ES-I3 (cell line): ENCODE measurements around the gene POMT1.
"Not testable (repeated sequence)": the region's sequence is repeated elsewhere in the genome, so short reads cannot be mapped to it uniquely, and the experiment has no call there.

ENCODE experiments used
- H3K36me3 ChIP-seq: 2 replicates; pipeline ENCODE4 v1.6.1; 2013; ENCODE audit warnings: mild to moderate bottlenecking, low read length, control low read depth, moderate library complexity; ENCODE audit not compliant: insufficient read depth
- H3K4me1 ChIP-seq: 2 replicates; pipeline ENCODE4 v1.6.1; 2013; ENCODE audit warnings: mild to moderate bottlenecking, control low read depth, low read length; ENCODE audit not compliant: insufficient read depth
- H3K9ac ChIP-seq: 2 replicates; pipeline ENCODE4 v1.6.1; 2013; ENCODE audit warnings: low read depth, mild to moderate bottlenecking, low read length, moderate library complexity
- H3K9me3 ChIP-seq: 2 replicates; pipeline ENCODE4 v1.6.1; 2013; ENCODE audit warnings: mild to moderate bottlenecking, low read length, moderate library complexity; ENCODE audit not compliant: control insufficient read depth, insufficient read depth

POMT1 gene

GRCh38 chr9:131537946-131538345 is 35.2 kb downstream of the POMT1 start:
- no peaks in the 10 kb centered on the region; the same call in 1 of the 2 replicates for H3K9me3 ChIP-seq
- no peak overlapping the region for H3K9ac ChIP-seq
- H3K36me3 ChIP-seq = no peaks in the 10 kb centered on the region
- H3K4me1 ChIP-seq = no peaks in the 10 kb centered on the region

DNA sequence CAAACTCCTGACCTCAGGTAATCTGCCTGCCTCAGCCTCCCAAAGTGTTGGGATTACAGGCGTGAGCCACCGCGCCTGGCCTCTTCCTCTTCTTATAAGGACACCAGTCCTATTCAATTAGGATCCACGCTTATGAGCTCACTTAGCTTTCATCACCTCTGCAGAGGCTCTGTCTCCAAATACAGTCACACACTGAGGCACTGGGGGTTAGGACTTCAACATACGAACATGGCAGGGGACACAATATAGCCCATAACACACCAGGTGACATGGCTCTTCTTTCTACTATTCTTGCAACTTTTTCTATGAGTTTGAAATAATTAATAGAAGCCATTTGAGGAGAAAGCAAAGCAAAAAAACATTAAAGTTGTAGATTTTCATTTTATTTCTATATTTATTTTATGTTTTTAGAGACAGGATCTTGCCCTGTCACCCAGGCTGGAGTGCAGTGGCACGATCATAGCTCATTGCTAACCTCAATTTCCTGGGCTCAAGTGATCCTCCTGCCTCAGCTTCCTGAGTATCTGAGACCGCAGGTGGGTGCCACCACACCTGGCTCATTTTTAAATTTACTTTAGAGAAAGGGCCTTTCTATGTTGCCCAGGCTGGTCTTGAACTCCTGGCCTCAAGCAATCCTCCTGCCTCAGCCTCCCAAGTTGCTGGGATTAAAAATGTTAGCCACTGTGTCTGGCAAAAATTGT is 36.7 kb downstream of the POMT1 start:
- no peak overlapping the region for H3K9ac ChIP-seq
- H3K9me3 ChIP-seq = peaks cover 12% of the 10 kb centered on the region
- no peaks in the 10 kb centered on the region for H3K4me1 ChIP-seq
- no peaks in the 10 kb centered on the region for H3K36me3 ChIP-seq

DNA sequence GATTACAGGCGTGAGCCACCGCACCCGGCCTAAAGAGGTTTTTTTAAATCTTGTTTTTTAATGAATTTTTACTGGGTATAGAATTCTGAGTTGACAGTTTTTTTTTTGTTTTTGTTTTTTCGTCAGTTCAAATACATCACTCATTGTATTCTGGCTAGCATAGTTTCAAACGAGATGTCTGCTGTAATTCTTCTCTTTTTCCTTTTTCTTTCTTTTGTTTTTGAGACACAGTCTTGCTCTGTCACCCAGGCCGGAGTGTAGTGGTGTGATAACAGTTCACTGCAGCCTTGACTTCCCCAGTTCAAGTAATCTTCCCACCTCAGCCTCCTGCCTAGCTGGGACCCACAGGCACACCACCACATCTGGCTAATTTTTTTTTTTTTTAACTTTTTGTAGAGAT is 40.4 kb downstream of the POMT1 start:
- H3K9ac ChIP-seq = no peak overlapping the region
- H3K36me3 ChIP-seq = no peaks in the 10 kb centered on the region
- H3K4me1 ChIP-seq = no peaks in the 10 kb centered on the region
- peaks cover 12% of the 10 kb centered on the region for H3K9me3 ChIP-seq

GRCh38 chr9:131545003-131545785 is 42.5 kb downstream of the POMT1 start, which contains the start of gene PRRT1B:
PRRT1B (plus strand) TSS chr9:131545523; CDS start chr9:131545616, 93 bp downstream.
- peak within 1 kb of the TSS; percentile 44; the same call in 1 of the 2 replicates for H3K9ac ChIP-seq
- H3K9me3 ChIP-seq = peaks cover 12% of the 10 kb centered on the region
- H3K36me3 ChIP-seq = no peaks in the 10 kb centered on the region
- H3K4me1 ChIP-seq = no peaks in the 10 kb centered on the region

DNA sequence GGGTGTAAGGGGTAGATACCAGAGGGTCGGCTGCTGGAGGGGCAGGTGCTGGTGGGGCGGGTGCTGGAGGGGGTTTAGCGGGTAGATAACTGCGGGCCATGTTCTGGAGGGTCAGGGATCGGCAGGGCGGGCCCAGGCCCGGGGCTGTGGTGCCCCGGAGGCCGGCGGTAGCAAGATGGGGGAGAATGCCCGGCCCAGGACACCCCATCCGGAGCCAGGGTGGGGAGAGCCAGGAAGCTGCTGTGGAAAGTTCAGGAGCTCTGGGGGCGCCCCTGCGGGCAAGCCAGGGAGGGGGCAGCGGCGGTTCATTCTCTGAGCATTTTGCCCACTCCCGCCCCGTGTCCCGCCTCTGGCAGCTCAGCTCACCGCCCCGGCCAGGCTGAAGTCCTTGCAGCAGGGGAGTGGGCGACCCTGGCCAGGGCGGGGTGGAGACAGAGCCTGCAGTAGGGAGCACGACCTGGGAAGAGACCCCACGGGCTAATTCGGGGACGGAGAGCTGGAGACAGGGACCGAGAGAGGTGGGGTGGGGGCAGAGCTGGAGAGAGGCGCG is 43.1 kb downstream of the POMT1 start:
- Histone ChIP-seq H3K9me3 (peaks cover 12% of the 10 kb centered on the region), H3K36me3 (no peaks in the 10 kb centered on the region), H3K9ac (peak overlapping the region; percentile 44; the same call in 1 of the 2 replicates), H3K4me1 (no peaks in the 10 kb centered on the region)

- H3K9me3 ChIP-seq = peaks cover 12% of the 10 kb centered on the region
- H3K9ac ChIP-seq = peak overlapping the region; percentile 44; the same call in 1 of the 2 replicates
- no peaks in the 10 kb centered on the region for H3K4me1 ChIP-seq
- H3K36me3 ChIP-seq = no peaks in the 10 kb centered on the region
Measured at GRCh38 chr9:131546336-131547084, 43.8 kb downstream of the POMT1 start.

- H3K4me1 ChIP-seq, H3K36me3 ChIP-seq, H3K9ac ChIP-seq, H3K9me3 ChIP-seq: not testable (repeated sequence)
Measured at GRCh38 chr9:131549186-131549585, 46.5 kb downstream of the POMT1 start.

DNA sequence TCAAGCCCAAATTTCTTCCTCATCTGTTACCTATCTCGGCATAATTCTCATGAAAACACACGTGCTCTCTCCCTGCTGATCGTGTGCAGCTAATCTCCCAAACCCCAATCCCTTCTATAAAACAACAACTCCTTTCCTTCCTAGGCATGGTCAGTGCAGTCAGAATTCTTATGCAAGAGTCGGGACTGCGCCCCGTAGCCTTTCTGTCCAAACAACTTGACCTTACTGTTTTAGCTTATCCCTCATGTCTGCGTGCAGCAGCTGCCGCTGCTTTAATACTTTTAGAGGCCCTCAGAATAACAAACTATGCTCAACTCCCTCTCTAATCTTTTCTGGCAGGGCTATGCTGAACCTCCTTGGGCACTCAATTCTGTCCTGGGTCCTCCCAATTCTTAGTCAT is 47.7 kb downstream of the POMT1 start:
- H3K4me1 ChIP-seq, H3K36me3 ChIP-seq, H3K9ac ChIP-seq, H3K9me3 ChIP-seq: not testable (repeated sequence)

- Histone ChIP-seq H3K9me3 (0 out of 2 replicates have a peak, but pooled peaks cover 3% of the 10 kb centered on the region), H3K9ac (no peak overlapping the region), H3K36me3 (no peaks in the 10 kb centered on the region), H3K4me1 (no peaks in the 10 kb centered on the region)
Measured at GRCh38 chr9:131552030-131552429, 49.3 kb downstream of the POMT1 start.

DNA sequence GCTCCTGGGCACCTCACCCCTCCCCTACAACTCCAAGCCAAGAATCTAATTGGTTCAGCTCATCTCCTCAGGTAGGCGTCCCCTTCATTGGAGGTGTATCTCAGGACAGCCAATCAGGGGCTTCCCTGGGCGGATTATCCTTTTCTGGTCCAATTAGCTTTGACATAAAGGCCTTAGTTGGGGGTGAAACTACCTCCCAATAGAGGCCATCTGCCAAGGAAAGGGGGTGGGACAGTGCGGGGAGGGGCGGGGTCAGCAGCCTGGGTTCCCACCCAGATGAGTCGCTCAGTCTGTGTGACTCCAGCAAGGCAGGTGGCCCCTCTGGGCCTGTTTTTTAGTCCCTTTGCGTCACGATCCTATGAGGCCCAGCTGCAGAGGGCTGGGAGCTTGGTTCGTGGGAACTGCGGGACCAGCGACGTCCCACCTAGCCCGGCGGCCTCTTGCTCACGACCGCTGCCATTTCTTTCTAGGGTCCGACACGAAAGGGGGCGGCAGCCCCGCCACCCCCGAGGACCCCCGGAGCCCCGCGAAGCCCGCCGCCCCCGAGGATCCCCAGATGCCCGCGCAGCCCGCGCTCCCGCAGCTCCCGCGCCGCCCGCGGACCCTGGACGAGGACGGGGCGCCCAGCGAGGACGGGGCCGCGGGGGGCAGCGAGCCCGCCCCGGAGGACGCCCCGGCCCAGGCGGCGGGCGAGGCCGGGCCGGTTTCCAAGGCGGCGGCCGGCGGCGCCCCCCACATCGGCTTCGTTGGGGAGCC is 51.5 kb downstream of the POMT1 start:
- H3K4me1 ChIP-seq = no peaks in the 10 kb centered on the region
- H3K36me3 ChIP-seq = no peaks in the 10 kb centered on the region
- H3K9ac ChIP-seq = peak overlapping the region; percentile 35; the same call in 1 of the 2 replicates
- H3K9me3 ChIP-seq = 0 out of 2 replicates have a peak, but pooled peaks cover 3% of the 10 kb centered on the region

- H3K36me3 ChIP-seq = no peaks in the 10 kb centered on the region
- H3K9me3 ChIP-seq = 0 out of 2 replicates have a peak, but pooled peaks cover 3% of the 10 kb centered on the region
- H3K9ac ChIP-seq = peak overlapping the region; percentile 35; the same call in 1 of the 2 replicates
- H3K4me1 ChIP-seq = no peaks in the 10 kb centered on the region
Measured at GRCh38 chr9:131554843-131555351, 52.2 kb downstream of the POMT1 start.

GRCh38 chr9:131555841-131556673 is 53.3 kb downstream of the POMT1 start:
- no peaks in the 10 kb centered on the region for H3K4me1 ChIP-seq
- no peaks in the 10 kb centered on the region for H3K36me3 ChIP-seq
- H3K9me3 ChIP-seq = peaks cover 6% of the 10 kb centered on the region; the same call in 1 of the 2 replicates
- H3K9ac ChIP-seq = no peak overlapping the region
